OCI-LY7 (cell line): Measurements from ENCODE around the gene PODXL2. TPM values are rescaled to one million over a fixed set of nuclear protein-coding genes. Genes with fewer than 3 reads are reported as not detected.

Experiments
- BruUV-seq: library from RNA; stranded (reverse); fragments of 400-500 nt; replicated peaks from 2 replicates; lab custom pipeline; 2021; lab: Mats Ljungman, UMichigan
- CTCF ChIA-PET: fragments of 300-600 bp; sonication (Branson Sonifier 250); formaldehyde crosslinking; loops from one replicate; lab custom pipeline; 2022; ENCODE audit warnings: antibody characterized with exemption; ENCODE audit not compliant: unreplicated experiment; lab: Charles Lee
- POLR2A ChIA-PET: fragments of 300-600 bp; sonication (Branson Sonifier 250); formaldehyde crosslinking; loops from one replicate; lab custom pipeline; 2022; ENCODE audit warnings: antibody characterized with exemption; lab: Charles Lee
- DNase-seq: peaks from one replicate; pipeline ENCODE4 v3.0.0-alpha.2; 2015; ENCODE audit warnings: low spot score
- H2AFZ ChIP-seq: fragments of 200-600 bp; sonication (generic), shearing (Covaris generic); 2 replicates; pipeline ENCODE4 v1.6.1; 2014; ENCODE audit warnings: mild to moderate bottlenecking, antibody characterized with exemption, low read length, moderate library complexity
- H3K27ac ChIP-seq: fragments of 200-600 bp; sonication (generic); 2 replicates; pipeline ENCODE4 v1.5.1; 2014; ENCODE audit warnings: mixed run types, low read depth, mild to moderate bottlenecking, moderate library complexity, low read length, inconsistent platforms; ENCODE audit not compliant: poor library complexity, severe bottlenecking
- H3K36me3 ChIP-seq: fragments of 200-600 bp; sonication (generic); 2 replicates; pipeline ENCODE4 v1.6.1; 2014; ENCODE audit warnings: mild to moderate bottlenecking, antibody characterized with exemption, low read length, moderate library complexity, mixed read lengths; ENCODE audit not compliant: insufficient read depth
- H3K4me1 ChIP-seq: fragments of 200-600 bp; sonication (generic); 2 replicates; pipeline ENCODE4 v1.5.1; 2014; ENCODE audit warnings: mild to moderate bottlenecking, low read length; ENCODE audit not compliant: insufficient read depth, poor library complexity, severe bottlenecking
- H3K4me2 ChIP-seq: fragments of 200-600 bp; sonication (generic); 2 replicates; pipeline ENCODE4 v1.6.1; 2014; ENCODE audit warnings: mild to moderate bottlenecking, low read length
- H3K4me3 ChIP-seq: fragments of 200-600 bp; sonication (generic); 2 replicates; pipeline ENCODE4 v1.5.1; 2014; ENCODE audit warnings: mild to moderate bottlenecking, low read depth, low read length; ENCODE audit not compliant: poor library complexity, severe bottlenecking
- H3K79me2 ChIP-seq: fragments of 200-600 bp; sonication (generic); 2 replicates; pipeline ENCODE4 v1.6.1; 2016; ENCODE audit warnings: low read depth, mild to moderate bottlenecking, low read length, moderate library complexity, mixed read lengths; ENCODE audit not compliant: insufficient read depth
- H3K9me2 ChIP-seq: fragments of 200-600 bp; sonication (generic); 2 replicates; pipeline ENCODE4 v1.6.1; 2016; ENCODE audit warnings: mild to moderate bottlenecking, low read length, mixed read lengths; ENCODE audit not compliant: insufficient read depth
- H3K9me3 ChIP-seq: fragments of 200-600 bp; sonication (generic); 2 replicates; pipeline ENCODE4 v1.6.1; 2014; ENCODE audit warnings: mild to moderate bottlenecking, mixed run types, low read length, mixed read lengths
- H4K20me1 ChIP-seq: fragments of 200-600 bp; sonication (generic); 2 replicates; pipeline ENCODE4 v1.6.1; 2014; ENCODE audit warnings: mild to moderate bottlenecking, antibody characterized with exemption, low read length, moderate library complexity, mixed read lengths; ENCODE audit not compliant: insufficient read depth
- CTCF ChIP-seq: fragments of 200-600 bp; sonication (generic); conservative IDR thresholded peaks from 2 replicates; pipeline ENCODE4 v1.5.1; 2014; ENCODE audit warnings: mild to moderate bottlenecking, antibody characterized with exemption, low read length, moderate library complexity, mixed read lengths
- EZH2phosphoT487 ChIP-seq: fragments of 200-600 bp; sonication (generic); IDR thresholded peaks from 2 replicates; pipeline ENCODE4 v1.6.1; 2018; ENCODE audit warnings: low read depth, borderline replicate concordance, mild to moderate bottlenecking, mixed run types, antibody characterized with exemption, low read length, moderate library complexity, mixed read lengths
- intact Hi-C: fragments of 100-400 bp; cut with micrococcal nuclease; formaldehyde crosslinking; loops from one replicate; pipeline ENCODE4 v1.10.0; 2022; ENCODE audit not compliant: unreplicated experiment
- total RNA-seq, 2 experiments: library from RNA; depleted of rRNA in 1 of 2; stranded (reverse); fragments of >200 nt in 1 of 2; shearing (Covaris generic) in 1 of 2; gene quantifications; 2 replicates each; pipeline ENCODE4 v1.2.3, GENCODE V29; 2014 to 2022

Gene PODXL2
- total RNA-seq, 2 experiments from 2014 or later: 16.1 to 29.4 TPM

DNA sequence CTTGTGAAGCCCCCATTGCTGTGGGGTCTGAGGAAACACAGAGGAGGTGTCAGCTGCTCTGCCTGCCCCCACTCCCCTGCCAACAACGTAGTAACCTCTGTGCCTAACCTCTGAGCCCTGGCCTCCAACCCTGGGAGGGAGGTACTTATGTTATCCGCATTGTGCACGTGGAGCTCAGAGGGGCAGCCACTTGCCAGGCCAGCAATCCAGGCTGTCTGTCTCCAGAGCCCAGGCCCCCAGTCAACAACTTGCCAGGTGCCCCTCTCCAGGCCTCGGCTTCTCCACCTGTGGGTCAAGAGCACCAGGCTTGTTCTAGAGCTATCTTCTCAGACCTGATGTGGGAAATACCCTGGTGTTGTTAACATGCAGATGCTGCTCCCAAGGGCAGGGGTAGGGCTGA, 41.1 kb upstream of the PODXL2 start:
- Histone ChIP-seq H3K4me3 (no peak overlapping the region), H4K20me1 (peaks cover 5% of the 10 kb centered on the region; the same call in 1 of the 2 replicates)

DNA sequence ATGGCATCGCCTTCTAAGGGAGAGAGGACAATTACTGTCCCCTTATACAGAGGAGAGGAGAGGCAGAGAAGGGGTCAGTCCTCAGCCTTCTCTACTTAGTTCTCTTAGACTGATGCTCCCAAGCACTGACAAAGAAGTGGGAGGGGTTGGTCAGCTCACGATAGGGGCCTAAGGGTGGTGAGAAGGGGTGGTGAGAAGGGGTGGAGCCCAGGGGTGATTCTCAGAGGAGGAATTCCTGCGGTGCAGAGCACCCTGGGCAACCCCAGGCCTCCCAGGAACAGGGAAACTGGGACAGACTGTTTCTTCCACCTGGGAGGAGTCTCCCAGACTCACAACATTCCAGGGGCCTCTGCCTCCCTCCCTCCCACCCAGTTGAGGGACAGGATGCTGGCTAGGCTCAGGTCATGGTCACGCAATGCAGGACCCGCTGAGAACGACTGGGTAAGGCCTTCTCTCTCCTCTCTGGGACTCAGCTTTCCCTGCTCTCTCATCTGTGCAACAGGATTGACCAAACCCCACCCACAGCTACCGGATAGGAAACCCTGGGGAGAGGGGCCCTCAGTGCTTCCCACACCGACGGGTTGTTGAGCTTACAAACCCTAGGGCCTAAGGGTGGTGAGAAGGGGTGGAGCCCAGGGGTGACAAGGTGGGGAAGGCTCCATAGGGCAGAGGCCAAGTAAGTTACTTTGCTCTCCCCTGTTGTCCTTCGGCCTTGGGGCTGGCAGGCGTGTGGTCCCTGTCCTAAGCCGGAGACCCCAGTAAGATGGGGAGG, 40.0 kb upstream of the PODXL2 start:
- peaks cover 12% of the 10 kb centered on the region; the same call in 1 of the 2 replicates for H3K36me3 ChIP-seq
- H3K79me2 ChIP-seq: peaks cover 20% of the 10 kb centered on the region
- H3K4me2 ChIP-seq: peak overlapping the region; percentile 97
- H3K4me3 ChIP-seq: peak overlapping the region; percentile 85
- DNase-seq: peak; percentile 33
- intact Hi-C loops: no loop called here
- peaks cover 5% of the 10 kb centered on the region; the same call in 1 of the 2 replicates for H4K20me1 ChIP-seq
- peaks cover 39% of the 10 kb centered on the region for H3K4me1 ChIP-seq
- H3K9me3 ChIP-seq: no peaks in the 10 kb centered on the region
- no peak for TF ChIP-seq EZH2phosphoT487
- no peak for TF ChIP-seq CTCF
- H3K27ac ChIP-seq: peak overlapping the region; percentile 83
- no peak overlapping the region for H2AFZ ChIP-seq
- BruUV-seq: no TSS peak
- no peaks in the 10 kb centered on the region for H3K9me2 ChIP-seq
- CTCF ChIA-PET: interaction anchor here (1.9 kb wide), 1 partner anchor 9 kb away, joined by 8 read pairs; the partner anchor contains the start of gene MCM2
- POLR2A ChIA-PET: interaction anchor here (0.6 to 1.6 kb wide), 3 partner anchors 8 to 10 kb away, joined by 3 to 5 read pairs (median 3); no protein-coding TSS in a partner anchor

More for the DNA sequence above, 41.1 kb upstream of the PODXL2 start:
- peaks cover 20% of the 10 kb centered on the region for H3K79me2 ChIP-seq
- no TSS peak for BruUV-seq
- POLR2A ChIA-PET: interaction anchor here (1.6 kb wide), 1 partner anchor 11 kb away, joined by 7 read pairs; no protein-coding TSS in a partner anchor
- peaks cover 28% of the 10 kb centered on the region for H3K4me1 ChIP-seq
- TF ChIP-seq EZH2phosphoT487 (no peak), CTCF (no peak)
- intact Hi-C loops: no loop called here
- H3K27ac ChIP-seq: no peak overlapping the region
- CTCF ChIA-PET: interaction anchor here (1.9 kb wide), 1 partner anchor 10 kb away, joined by 8 read pairs; the partner anchor contains the start of gene MCM2
- no peaks in the 10 kb centered on the region for H3K9me2 ChIP-seq
- H2AFZ ChIP-seq: no peak overlapping the region
- no peak for DNase-seq
- H3K9me3 ChIP-seq: no peaks in the 10 kb centered on the region
- H3K4me2 ChIP-seq: no peak overlapping the region
- H3K36me3 ChIP-seq: peaks cover 8% of the 10 kb centered on the region; the same call in 1 of the 2 replicates
